Activated B cell treated with CpG ODN at 0.5 μM for 24 hours (primary cell): ENCODE data around the gene LDLRAD1. TPM values are rescaled to one million over a fixed set of nuclear protein-coding genes. Genes with fewer than 3 reads are reported as not detected.
"Not testable (repeated sequence)": the region's sequence is repeated elsewhere in the genome, so short reads cannot be mapped to it uniquely, and the experiment has no call there.

Source experiments
- ATAC-seq: fragments of 200-7000 bp; cut with Tn5 transposase; one replicate; pipeline ENCODE4 v1.10.0; 2021; ENCODE audit warnings: low read depth, mild to moderate bottlenecking, moderate library complexity
- CTCF ChIA-PET: fragments of 350-600 bp; sonication (Branson Sonifier 250); formaldehyde crosslinking; loops from one replicate; lab custom pipeline; 2021; ENCODE audit warnings: antibody characterized with exemption; lab: Charles Lee
- POLR2A ChIA-PET: fragments of 350-600 bp; sonication (Branson Sonifier 250); formaldehyde crosslinking; loops from one replicate; lab custom pipeline; 2021; ENCODE audit warnings: antibody characterized with exemption; lab: Charles Lee
- DNase-seq: peaks from one replicate; pipeline ENCODE4 v3.0.0; 2022
- H3K27ac Mint-ChIP-seq: one replicate; pipeline ENCODE4 v1.8.0; 2020; ENCODE audit warnings: mixed read lengths
- H3K27me3 Mint-ChIP-seq: one replicate; pipeline ENCODE4 v1.8.0; 2021; ENCODE audit warnings: mixed read lengths
- H3K36me3 Mint-ChIP-seq: one replicate; pipeline ENCODE4 v1.8.0; 2021; ENCODE audit warnings: low read depth, mixed read lengths
- H3K4me1 Mint-ChIP-seq: one replicate; pipeline ENCODE4 v1.8.0; 2021; ENCODE audit warnings: mixed read lengths
- H3K4me3 Mint-ChIP-seq: one replicate; pipeline ENCODE4 v1.8.0; 2020; ENCODE audit warnings: mild to moderate bottlenecking, mixed read lengths
- H3K9me3 Mint-ChIP-seq: one replicate; pipeline ENCODE4 v1.8.0; 2020; ENCODE audit warnings: mixed read lengths
- intact Hi-C: fragments of 100-400 bp; cut with micrococcal nuclease; formaldehyde crosslinking; loops from one replicate; pipeline ENCODE4 v1.15.1; 2024
- total RNA-seq: library from RNA; stranded (reverse); gene quantifications from 2 replicates; pipeline ENCODE4 v1.2.3, GENCODE V29; 2022
- TF ChIP-seq, protein P1 (sequence below): fragments of 200-600 bp; IDR thresholded peaks from one replicate; pipeline ENCODE4 v1.8.0; 2022; ENCODE audit warnings: antibody characterized with exemption, mild to moderate bottlenecking

The LDLRAD1 gene
- total RNA-seq, 1 donor from 2014 or later, result not detected

- Mint-ChIP-seq H3K36me3 (peaks cover 39% of the 10 kb centered on the region), H3K4me1 (peaks cover 9% of the 10 kb centered on the region), H3K4me3 (no peak overlapping the region), H3K27me3 (no peaks in the 10 kb centered on the region), H3K9me3 (no peaks in the 10 kb centered on the region), H3K27ac (no peak overlapping the region)
- TF ChIP-seq, protein P1, sequence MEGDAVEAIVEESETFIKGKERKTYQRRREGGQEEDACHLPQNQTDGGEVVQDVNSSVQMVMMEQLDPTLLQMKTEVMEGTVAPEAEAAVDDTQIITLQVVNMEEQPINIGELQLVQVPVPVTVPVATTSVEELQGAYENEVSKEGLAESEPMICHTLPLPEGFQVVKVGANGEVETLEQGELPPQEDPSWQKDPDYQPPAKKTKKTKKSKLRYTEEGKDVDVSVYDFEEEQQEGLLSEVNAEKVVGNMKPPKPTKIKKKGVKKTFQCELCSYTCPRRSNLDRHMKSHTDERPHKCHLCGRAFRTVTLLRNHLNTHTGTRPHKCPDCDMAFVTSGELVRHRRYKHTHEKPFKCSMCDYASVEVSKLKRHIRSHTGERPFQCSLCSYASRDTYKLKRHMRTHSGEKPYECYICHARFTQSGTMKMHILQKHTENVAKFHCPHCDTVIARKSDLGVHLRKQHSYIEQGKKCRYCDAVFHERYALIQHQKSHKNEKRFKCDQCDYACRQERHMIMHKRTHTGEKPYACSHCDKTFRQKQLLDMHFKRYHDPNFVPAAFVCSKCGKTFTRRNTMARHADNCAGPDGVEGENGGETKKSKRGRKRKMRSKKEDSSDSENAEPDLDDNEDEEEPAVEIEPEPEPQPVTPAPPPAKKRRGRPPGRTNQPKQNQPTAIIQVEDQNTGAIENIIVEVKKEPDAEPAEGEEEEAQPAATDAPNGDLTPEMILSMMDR, result no peak
- CTCF ChIA-PET, result no interaction called here
- intact Hi-C loops, result no loop called here
- DNase-seq (no peak), ATAC-seq (no peak)
- POLR2A ChIA-PET, result no interaction called here
Measured at GRCh38 chr1:54028306-54029251, 10.6 kb upstream of the LDLRAD1 start.

DNA sequence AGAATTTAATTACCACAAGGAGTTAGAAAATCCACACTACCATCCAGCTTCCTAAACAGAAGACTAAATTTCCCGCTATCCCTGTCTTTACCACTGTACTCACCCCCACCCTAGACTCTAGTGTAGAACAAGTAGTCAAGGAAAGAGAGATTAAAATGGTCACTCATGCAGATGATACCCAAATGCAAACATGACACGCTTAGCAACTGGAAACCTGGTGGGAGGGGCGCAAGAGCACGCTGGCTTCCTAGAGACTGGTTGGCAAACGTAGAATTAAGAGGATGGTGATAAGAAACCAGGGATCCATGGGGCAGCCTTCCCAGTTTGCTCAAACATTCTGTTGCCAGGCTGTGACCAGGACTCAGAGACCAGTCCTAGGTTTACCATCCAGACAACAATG is 9.9 kb upstream of the LDLRAD1 start:
- DNase-seq, result no peak
- TF ChIP-seq, protein P1, result no peak
- H3K36me3 Mint-ChIP-seq, result peaks cover 34% of the 10 kb centered on the region
- ATAC-seq, result no peak
- no peak overlapping the region for H3K27ac Mint-ChIP-seq
- peaks cover 9% of the 10 kb centered on the region for H3K4me1 Mint-ChIP-seq
- ChIA-PET CTCF (no interaction called here), POLR2A (interaction anchor here (0.6 kb wide), 1 partner anchor 75 kb away, joined by 3 read pairs; no protein-coding TSS in a partner anchor)
- intact Hi-C loops, result no loop called here
- no peak overlapping the region for H3K4me3 Mint-ChIP-seq
- H3K9me3 Mint-ChIP-seq, result no peaks in the 10 kb centered on the region
- no peaks in the 10 kb centered on the region for H3K27me3 Mint-ChIP-seq

GRCh38 chr1:54024811-54025210 is 6.8 kb upstream of the LDLRAD1 start:
- intact Hi-C loops, H3K36me3 Mint-ChIP-seq, H3K27ac Mint-ChIP-seq, POLR2A ChIA-PET, H3K27me3 Mint-ChIP-seq, H3K4me1 Mint-ChIP-seq, H3K9me3 Mint-ChIP-seq, CTCF ChIA-PET, H3K4me3 Mint-ChIP-seq, DNase-seq, ATAC-seq: not testable (repeated sequence)

- DNase-seq (no peak), ATAC-seq (no peak)
- CTCF ChIA-PET, result no interaction called here
- POLR2A ChIA-PET, result no interaction called here
- Mint-ChIP-seq H3K27me3 (no peaks in the 10 kb centered on the region), H3K4me1 (no peaks in the 10 kb centered on the region), H3K27ac (no peak overlapping the region), H3K36me3 (peaks cover 4% of the 10 kb centered on the region), H3K4me3 (no peak overlapping the region), H3K9me3 (no peaks in the 10 kb centered on the region)
- TF ChIP-seq, protein P1, result no peak
- intact Hi-C loops, result no loop called here
Measured at GRCh38 chr1:54024358-54024757, 6.4 kb upstream of the LDLRAD1 start.

DNA sequence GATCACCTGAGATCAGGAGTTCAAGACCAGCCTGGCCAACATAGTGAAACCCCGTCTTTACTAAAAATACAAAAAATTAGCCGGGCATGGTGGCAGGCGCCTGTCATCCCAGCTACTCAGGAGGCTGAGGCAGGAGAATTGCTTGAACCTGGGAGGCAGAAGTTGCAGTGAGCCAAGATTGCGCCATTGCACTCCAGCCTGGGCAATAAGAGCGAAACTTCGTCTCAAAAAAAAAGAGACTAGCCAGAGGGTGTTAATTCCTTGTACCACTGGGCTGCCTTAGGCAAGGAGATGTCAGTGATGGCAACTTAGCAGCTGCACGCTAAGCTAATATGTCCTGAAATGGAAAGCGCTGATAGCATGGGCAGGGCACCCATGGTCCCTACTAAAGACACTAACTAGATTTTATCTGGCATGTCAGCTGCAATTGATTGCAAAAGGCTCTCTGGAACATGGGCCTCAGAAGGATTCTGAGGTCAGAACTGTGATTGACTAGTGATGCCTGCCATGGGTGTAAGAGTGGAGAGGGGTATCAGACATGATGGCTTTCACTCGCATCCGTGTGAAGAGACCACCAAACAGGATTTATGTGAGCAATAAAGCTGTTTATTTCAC is 1.7 kb upstream of the LDLRAD1 start:
- CTCF ChIA-PET, POLR2A ChIA-PET, H3K4me3 Mint-ChIP-seq, H3K4me1 Mint-ChIP-seq, H3K9me3 Mint-ChIP-seq, H3K27ac Mint-ChIP-seq, intact Hi-C loops, H3K36me3 Mint-ChIP-seq, H3K27me3 Mint-ChIP-seq, ATAC-seq, DNase-seq: not testable (repeated sequence)

GRCh38 chr1:54018635-54019034 is 649 bp upstream of the LDLRAD1 start:
- ATAC-seq, result no peak
- intact Hi-C loops, result no loop called here
- TF ChIP-seq, protein P1, result no peak
- H3K9me3 Mint-ChIP-seq, result no peaks in the 10 kb centered on the region
- no peaks in the 10 kb centered on the region for H3K4me1 Mint-ChIP-seq
- POLR2A ChIA-PET, result no interaction called here
- no peak overlapping the region for H3K27ac Mint-ChIP-seq
- no peak for DNase-seq
- H3K36me3 Mint-ChIP-seq, result no peaks in the 10 kb centered on the region
- CTCF ChIA-PET, result no interaction called here
- no peak overlapping the region for H3K4me3 Mint-ChIP-seq
- peaks cover 5% of the 10 kb centered on the region for H3K27me3 Mint-ChIP-seq
